HG02571 (cell line): Measurements from ENCODE around the gene TMED4.
A peak's percentile ranks its signal among the peaks of the same experiment; 100 is the strongest.

Source experiments
- ATAC-seq: cut with Tn5 transposase; IDR thresholded peaks from one replicate; pipeline ENCODE4 v1.9.1; 2021; ENCODE audit warnings: mild to moderate bottlenecking, moderate library complexity; ENCODE audit not compliant: unreplicated experiment

Gene TMED4

DNA sequence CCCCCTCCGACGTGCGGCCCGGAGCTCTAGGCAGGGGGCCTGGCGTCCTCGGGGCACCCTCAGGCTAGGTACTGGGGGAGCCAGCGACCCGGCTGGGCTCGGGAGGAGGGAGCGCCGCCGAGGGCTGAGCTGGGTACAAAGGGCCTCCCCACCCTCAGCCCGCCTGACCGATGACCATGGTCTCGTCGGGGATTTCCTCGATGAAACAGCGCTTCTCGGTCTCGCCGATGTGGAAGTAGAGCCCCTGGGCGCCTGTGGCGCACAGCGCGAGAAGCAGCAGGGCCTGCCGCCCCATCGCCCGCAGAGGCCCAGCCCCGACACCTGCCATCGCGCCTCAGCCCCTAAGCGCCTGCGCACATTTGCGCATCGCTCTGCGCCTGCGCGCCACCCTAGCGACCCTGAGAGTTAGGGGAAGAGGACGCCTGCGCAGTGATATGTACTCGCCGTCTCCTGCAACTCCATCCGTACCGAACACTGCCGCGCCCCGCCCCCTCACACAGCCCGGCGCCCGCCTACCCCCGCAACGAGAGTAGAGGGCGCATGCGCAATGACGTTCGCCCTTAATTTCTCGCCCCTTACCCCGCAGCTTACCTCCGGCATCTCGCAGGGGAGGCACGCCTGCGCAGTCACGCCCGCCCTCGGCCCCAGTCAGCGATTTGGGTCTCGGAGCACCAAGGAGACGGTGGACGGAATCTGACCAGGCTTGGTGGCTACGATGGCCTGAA is at the start of gene TMED4:
Gene TMED4 (minus strand): TSS at position 353 of the 725 bp plus-strand sequence. CDS start 25 bp downstream, at position 328.
- peak; percentile 83 for ATAC-seq

DNA sequence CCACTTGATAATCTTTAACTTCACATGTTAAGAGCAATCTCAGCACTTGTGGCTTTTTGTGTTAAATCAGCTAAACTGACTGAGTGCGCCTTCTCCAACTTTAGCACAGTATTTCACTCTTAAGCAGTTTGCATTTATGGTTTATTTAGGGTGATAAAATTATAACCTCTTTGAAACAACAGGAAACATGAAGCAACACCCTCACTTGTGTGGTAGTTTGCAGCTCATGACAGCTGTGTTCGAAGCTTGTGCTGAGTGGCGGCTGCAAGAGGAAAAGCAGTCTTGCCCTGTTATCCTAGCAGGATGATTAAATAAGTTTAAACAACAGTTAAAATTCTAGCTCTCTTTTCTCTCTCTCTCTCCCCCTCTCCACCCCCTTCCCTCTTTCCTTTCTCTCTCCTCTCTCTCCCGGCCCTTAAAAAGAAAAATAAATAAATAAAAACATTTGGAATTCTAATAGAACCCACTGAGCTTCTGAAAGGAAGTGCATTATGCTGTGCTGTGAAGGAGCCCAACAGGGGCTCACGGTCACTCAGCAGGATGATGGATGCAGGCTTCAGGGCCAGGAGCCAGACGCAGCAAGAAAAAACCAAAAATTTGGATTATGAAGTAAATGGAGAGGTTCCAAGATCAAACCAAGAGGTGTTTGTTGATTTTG is 49.6 kb upstream of the TMED4 start:
- no peak for ATAC-seq

DNA sequence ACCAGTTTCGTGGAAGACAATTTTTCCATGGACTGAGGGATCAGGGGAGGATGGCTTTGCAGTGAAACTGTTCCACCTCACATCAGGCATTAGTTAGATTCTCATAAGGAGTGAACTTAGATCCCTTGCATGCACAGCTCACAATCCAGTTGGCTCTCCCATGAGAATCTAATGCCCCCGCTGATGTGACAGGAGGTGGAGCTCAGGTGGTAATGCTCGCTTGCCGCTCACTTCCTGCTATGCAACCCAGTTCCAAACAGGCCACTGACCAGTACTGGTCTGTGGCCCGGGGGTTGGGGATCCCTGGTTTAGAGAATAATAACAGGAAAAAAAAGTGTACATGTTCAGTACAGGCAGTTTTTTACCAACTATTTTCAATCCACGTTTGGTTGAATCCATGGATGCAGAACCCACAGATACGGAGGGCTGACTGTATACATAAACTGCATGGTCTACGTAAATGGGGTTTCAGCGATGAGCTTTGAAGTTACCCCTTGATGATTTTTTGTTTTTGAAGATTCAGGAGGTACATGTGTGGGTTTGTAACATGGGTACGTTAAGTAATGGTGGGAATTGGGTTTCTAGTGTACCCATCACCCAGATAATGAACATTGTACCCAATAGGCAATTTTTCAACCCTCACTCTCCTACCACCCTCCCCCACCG is 48.9 kb upstream of the TMED4 start:
- no peak for ATAC-seq

DNA sequence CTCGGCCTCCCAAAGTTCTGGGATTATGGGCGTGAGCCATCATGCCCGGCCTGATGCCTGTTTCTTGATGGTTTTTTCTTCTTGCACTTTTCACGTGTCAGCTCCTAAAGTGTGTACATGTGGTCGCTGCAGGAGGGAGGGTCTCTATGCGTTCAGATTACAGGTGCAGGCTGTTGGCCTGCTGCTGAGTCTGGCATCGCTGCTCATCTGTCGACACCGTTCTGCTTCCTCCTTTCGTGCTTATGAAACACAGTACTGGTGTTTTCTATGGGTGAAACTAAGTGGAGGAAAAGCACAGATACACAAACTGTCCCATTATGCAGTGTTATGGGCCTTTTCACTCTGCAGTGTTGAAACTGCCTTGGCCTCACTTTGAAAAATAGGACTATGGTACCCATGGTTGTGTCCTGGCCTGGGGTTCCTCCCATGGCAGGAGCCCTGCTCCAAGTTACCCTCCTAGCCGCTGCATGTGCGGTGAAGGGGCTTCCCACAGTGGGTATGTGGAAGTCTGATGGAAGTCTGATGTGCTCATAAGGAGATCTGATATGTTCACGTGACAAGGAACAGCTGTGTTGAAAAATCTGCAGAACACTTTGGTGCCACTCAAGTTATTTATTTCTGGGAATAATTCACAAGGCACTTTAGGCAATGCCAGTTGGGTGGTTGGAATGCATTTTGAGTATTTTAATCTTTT is 47.9 kb upstream of the TMED4 start:
- ATAC-seq = no peak

DNA sequence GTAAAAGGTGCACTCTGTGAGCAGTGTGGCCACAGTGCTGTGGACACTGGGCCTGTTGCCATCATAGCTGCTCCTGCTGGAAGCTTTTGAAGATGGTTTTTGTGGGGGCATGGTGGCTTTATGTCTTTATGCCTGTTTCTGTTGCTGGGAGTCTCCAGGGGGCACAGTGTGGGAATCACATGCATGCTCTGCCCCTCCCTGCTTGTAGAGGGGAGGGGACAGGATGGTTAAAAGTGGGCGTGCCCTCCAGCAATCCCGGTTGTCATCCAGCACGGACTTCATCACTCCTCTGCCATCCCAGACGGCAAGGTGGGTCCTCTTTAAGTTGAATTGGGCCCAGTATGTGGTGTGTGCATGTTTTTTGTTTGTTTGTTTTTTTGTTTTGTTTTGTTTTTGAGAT is 44.6 kb upstream of the TMED4 start:
- no peak for ATAC-seq

DNA sequence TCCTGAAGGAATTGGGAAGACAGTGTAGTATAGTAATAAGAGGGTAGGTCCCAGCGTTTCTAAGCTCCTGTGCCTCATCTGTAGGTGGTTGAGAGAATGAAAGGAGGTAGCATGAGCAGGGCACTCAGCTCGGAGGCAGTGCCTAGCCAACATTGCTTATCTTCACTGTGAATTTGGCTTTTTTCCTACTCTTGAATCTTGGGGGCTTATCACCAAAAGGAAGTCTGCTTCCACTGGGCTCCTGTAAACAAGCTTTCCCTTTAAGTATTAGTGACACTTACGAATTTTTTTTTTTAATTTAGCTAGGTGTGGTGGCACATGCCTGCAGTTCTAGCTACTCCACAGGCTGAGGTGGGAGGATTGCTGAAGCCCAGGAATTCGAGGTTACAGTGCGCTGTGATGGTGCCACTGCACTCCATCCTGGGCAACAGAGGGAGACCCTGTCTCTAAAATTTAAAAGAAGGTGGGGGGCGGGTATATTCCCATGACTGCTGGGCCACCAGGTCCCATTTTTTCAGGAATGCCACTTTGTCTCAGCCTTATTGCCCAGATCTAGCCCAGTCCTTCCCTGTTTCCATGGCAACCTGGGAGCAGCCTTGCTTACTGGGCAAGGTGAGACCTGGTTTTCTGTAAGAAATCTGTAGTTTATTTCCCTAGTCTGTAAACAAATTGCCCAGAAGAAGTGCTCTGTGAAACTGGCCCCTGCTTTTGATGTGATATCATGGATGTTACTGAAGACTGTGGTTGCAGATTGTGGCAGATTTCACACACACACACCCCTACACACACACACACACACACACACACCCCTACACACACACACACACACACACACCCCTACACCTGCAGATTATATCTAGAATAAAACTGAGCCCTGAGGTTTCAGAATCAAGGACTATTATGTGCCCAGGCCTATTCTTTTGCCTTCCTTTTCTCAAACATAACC is 43.8 kb upstream of the TMED4 start:
- ATAC-seq = no peak

DNA sequence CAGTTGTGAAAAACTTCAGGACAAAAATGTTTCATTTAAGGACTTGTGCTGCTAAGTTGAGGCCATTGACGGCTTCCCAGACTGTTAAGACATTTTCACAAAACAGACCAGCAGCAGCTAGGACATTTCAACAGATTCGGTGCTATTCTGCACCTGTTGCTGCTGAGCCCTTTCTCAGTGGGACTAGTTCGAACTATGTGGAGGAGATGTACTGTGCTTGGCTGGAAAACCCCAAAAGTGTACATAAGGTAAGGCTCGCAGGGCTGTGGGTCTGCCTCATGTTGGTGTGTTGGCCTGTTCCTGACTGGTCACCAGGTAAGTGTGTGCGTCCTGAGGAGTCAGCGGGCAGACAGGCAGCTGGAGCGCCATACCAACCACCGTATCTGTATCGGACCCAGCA is 42.3 kb upstream of the TMED4 start:
- no peak for ATAC-seq

DNA sequence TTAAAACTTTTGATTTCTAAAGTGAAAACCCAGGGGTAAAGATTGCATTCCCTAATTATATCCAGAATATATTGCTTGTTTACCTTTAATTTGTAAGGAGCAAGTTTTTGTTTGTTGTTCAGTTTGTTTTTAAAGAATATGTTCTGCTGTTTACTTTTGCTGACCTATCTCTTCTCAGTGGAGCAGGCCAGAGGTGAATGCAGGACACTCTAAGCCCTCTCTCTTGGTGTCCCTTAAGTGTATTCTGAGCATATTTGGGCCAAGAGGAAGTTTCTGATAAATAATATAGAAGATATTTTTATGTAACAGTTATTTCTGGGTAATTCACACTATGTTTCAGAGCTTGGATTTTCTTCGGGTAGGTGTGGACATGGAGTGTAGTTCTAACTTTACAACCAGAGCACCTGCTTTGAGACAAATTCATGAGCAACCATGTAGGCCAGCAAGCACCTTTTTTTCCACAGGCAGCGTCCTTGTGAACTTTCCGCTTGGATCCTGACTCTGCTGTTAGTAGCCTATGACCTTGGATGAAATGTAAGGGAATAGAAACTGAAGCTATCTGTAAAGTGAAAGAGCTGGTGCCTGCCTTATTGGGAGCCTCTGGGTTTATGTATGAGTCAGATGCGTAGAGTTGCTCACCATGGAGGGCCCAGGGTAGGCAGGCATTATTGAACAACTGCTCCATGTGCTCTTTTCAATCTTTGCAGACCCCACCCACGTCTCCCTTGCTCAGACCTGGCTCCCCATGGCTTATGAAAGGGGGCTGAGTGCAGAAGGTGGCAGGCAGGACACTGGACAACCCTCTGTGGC is 40.5 kb upstream of the TMED4 start:
- ATAC-seq = peak; percentile 57

DNA sequence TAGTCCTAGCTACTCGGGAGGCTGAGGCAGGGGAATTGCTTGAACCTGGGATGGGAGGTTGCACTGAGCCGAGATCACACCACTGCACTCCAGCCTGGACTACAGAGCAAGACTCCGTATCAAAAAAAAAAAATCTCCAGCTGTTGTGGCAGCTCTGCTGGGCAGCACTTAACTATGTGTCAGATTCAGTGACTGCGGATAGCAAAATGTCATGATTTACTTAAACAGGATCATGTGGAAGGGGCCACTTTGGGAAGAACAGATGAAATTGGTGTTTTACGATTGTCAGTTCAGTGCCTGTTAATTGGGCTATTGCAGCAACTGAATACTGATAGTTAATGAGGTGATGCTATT is 39.7 kb upstream of the TMED4 start:
- ATAC-seq = no peak

DNA sequence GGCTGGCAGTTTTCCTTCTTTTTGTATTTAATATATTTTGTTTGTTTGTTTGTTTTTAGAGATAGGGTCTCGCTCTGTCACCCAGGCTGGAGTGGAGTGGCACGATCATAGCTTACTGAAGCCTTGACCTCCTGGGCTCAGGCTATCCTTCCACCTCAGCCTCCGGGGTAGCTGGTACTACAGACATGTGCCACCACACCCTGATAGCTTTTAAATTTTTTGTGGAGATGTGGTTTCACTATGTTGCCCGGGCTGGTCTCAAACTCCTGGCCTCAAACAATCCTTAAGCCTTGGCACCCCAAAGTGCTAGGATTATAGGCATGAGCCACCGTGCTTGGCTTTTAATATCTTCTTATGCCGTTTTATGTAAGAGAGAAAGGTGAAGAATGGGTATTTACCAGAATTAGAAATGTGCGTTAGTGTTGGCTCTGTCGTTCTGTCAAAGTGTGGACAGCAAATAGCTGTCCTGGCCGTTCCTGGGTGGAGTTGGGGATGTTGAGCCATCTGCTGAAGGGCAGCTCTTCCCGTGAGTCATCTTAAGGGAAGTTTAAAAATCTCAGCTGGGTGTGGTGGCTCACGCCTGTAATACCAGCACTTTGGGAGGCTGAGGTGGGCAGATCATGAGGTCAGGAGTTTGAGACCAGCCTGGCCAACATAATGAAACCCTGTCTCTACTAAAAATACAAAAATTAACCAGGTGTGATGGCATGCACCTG is 39.2 kb upstream of the TMED4 start:
- ATAC-seq = no peak

DNA sequence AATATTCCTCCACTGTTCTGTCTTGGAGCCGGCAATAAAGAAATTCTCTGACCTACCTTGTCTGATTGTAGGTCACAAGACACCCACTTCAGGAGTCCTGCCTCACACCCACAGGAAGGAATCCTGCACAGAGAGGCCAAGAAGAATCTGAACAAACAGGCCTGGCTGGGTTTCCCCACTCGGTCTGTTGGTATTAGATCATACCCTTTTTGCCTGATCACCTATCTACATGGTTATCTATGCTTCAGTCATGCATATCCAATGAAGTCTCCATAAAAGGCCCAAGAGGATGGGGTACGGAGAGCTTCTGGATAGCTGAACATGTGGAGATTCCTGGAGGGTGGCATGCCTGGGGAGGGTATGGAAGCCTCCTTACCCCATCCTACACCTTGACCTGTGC is 36.7 kb upstream of the TMED4 start:
- no peak for ATAC-seq

DNA sequence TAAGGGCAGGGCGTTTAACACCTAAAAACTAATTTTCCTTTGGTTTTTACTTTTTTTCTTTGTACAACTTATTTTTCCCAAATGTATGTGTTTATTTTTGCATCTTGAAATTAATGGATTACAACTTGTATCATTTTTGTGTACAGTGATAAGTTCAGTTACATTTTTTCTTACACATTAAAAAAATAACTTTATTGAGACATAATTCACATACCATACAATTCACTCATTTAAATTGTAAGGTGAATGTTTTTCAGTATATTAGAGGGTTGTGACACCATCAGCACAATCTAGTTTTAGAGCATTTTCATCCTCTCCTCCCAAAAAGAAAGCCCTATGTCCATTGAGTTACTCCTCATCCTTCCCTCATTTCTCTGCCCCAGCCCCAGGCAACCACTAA is 36.0 kb upstream of the TMED4 start:
- no peak for ATAC-seq

DNA sequence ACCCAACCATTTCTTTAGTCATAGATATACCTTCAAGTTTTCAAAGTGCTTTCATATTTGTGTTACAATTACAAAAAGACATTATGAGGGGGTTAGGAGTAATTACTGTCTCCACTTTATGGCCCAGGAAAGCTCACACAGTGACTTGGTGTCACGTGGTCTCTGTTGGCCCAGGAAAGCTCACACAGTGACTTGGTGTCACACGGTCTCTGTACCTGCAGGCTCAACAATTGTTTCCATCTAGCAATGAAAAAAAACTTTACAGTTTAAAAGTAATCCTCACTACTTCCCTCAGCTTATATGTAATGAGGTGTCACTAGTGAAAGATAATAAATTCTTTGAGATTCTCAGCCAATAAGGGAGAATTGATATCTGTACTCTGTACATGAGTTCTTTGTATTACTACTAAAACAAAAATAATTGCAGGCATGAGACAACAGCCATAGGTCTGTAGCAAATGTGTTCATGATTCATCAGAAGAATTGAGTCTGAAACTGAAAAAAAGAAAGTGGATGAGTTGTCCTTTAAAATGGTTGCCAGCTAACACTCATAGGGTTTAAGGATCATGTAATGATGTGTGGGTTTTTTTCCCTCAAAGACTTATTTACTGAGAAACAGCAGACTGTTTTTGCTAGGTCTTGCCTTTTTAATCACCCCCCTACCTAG is 35.3 kb upstream of the TMED4 start:
- no peak for ATAC-seq

DNA sequence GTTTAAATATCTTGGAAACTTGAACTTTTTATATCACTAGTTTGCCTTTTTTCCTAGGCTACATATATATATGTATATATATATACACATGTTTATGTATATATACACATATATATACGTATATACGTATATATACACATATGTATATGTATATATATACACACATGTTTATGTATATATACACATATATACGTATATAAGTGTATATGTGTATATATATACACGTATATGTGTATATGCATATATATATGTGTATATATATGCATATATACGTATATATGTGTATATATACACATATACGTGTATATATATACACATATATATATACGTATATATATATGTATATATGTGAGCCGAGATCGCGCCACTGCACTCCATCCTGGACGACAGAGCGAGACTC is 34.5 kb upstream of the TMED4 start:
- no peak for ATAC-seq

DNA sequence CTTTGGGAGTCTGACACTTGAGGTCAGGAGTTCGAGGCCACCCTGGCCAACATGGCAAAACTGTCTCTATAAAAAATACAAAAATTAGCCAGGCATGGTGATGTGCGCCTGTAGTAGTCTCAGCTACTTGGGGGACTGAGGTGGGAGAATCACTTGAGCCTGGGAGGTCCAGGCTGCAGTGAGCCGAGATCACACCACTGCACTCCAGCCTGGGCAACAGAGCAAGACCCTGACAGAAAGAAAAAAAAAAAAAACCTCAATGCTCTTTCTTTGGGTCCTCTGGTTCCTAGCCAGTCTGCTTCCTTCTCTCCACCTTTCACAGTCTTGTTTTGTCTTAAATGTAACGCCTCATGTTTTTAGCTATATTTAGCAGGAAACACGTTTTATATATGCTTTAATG is 33.8 kb upstream of the TMED4 start:
- ATAC-seq = no peak

DNA sequence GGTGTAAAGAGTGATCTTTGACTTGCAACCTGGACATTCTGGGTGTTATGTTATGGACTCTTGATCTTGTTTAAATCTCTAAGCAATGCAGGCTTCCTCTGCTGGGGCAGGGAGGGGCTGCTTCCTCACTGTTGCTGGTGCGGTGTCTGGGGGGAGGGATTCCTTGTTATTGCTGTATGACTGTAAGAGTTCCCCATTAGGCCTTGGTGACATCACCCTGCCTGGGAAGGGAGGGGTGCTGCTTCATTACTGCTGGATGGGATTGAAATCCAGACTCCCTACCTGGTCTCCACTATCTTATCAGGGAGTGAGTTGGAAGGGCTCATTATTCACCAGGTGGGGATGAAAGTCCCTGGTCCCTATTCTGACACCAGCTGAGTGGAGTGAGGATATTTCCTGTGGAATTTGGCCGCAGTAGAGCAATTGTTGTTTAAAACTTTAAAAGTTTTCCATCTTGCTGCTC is 33.1 kb upstream of the TMED4 start:
- ATAC-seq = no peak

DNA sequence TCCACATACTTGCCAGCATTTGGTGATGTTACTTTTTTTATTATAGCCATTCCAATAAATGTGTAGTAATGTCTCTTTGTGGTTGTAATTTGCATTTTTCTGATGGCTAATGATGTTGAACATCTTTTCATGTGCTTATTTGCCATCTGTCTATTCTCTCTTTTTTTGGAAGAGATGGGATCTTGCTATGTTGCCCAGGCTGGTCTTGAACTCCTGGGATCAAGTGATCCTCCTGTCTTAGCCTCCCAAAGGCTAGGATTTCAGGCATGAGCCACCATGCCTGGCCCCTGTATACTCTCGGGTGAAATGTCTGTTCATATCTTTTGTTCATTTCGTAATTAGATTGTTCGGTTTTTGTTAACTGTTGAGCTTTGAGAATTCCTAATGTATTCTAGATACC is 27.8 kb upstream of the TMED4 start:
- no peak for ATAC-seq

DNA sequence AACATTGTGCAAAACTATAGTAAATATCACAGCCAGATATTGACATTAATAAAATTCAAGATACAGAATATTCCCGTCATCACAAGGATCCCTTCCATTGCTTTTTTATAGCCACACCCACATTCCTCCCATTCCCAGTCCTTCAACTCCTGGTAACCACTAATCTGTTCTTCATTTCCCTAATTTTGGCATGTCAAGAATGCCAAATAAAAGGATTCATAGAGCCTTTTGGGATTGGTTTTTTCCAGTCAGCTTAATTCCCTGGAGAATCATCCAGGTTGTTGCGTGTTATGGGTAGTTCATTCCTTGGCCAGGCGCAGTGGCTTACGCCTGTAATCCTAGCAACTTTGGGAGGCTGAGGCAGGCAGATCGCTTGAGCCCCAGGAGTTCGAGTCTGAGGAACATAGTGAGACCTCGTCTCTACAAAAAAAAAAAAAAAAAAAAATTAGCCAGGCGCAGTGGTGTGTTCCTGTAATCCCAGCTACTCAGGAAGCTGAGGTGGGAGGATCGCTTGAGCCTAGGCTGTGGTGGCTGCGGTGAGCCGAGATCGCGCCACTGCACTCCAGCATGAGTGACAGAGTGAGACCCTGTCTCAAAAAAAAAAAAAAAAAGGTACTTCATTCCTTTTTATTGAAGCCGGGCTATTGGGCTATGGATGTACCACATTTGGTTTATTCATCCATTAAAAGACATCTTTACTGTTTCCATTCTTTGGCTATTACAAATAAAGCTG is 27.1 kb upstream of the TMED4 start:
- ATAC-seq = no peak
